Adrenal gland (tissue), 12 donors: ENCODE measurements around the gene CC2D2A. TPM values are rescaled to one million over a fixed set of nuclear protein-coding genes. Genes with fewer than 3 reads are reported as not detected.

Experiments
- DNase-seq, 7 donors: peaks; one replicate each; pipeline ENCODE4 v3.0.0-alpha.2; 2019 to 2020
- H3K27ac ChIP-seq, 5 donors: fragments of 200-600 bp; sonication (generic) in 4 of 5; 1 replicate in 3 of 5; 2 replicates in 2 of 5; pipeline versions ENCODE4 v1.5.1 to v1.8.0; 2016 to 2020; ENCODE audit warnings: mild to moderate bottlenecking in 1 of 5
- H3K27me3 ChIP-seq: fragments of 200-600 bp; 2 replicates; pipeline ENCODE4 v1.8.0; 2021
- H3K36me3 ChIP-seq, 2 donors: fragments of 200-600 bp; replicated peaks in 1 of 2; 1 replicate in 1 of 2; 2 replicates in 1 of 2; pipeline versions ENCODE4 v1.5.1 to v1.8.0; 2018 to 2022
- H3K4me1 ChIP-seq, 2 donors: fragments of 200-600 bp; replicated peaks in 1 of 2; 1 replicate in 1 of 2; 2 replicates in 1 of 2; pipeline versions ENCODE4 v1.5.1 to v1.8.0; 2018 to 2021
- H3K4me3 ChIP-seq, 4 donors: fragments of 200-600 bp; sonication (generic) in 3 of 4; one replicate each; pipeline ENCODE4 v1.5.1; 2016 to 2018
- H3K9me3 ChIP-seq, 3 donors: fragments of 200-600 bp; sonication (generic) in 1 of 3; replicated peaks in 1 of 3; 1 replicate in 2 of 3; 2 replicates in 1 of 3; pipeline versions ENCODE4 v1.5.1 to v1.8.0; 2016 to 2021
- POLR2A ChIP-seq, 2 donors: fragments of 450-650 bp; IDR thresholded peaks; one replicate each; pipeline ENCODE4 v1.6.1; 2017; ENCODE audit warnings: antibody characterized with exemption in 2 of 2, mild to moderate bottlenecking in 2 of 2, moderate library complexity in 1 of 2
- WGBS, 4 donors: extraction: QIAGEN DNeasy Blood & Tissue Kit in 2 of 4; methylation state at CpG; one replicate each; pipeline versions ENCODE4 v1.1.5 to v1.1.7; 2013 to 2017; 5-methylcytosine and 5-hydroxymethylcytosine counted together
- intact Hi-C, 2 donors: fragments of 100-400 bp; cut with DNase I; formaldehyde crosslinking; loops; one replicate each; pipeline versions ENCODE4 v1.14.1 to v1.15.0; 2022 to 2023
- polyA plus RNA-seq, 3 donors: library from polyadenylated mRNA; stranded (reverse); fragments of 200-250 nt in 2 of 3; fragments of 350-450 nt in 1 of 3; fragmentation: Illumina TruSeq in 1 of 3; extraction: RNeasy Lipid Tissue Mini Kit (QIAGEN cat#74804) in 1 of 3; gene quantifications; one replicate each; pipeline ENCODE4 v1.2.3, GENCODE V29; 2013 to 2014
- total RNA-seq, 9 donors: library from RNA; depleted of rRNA in 4 of 9; stranded (reverse); fragments of >200 nt in 4 of 9; fragments of 120-200 nt in 1 of 9; fragmentation: NEBNext Ultra II Directional in 1 of 9; extraction: Animal tissue kit (Norgen Biotek cat#: 25700) in 1 of 9; gene quantifications; one replicate each; pipeline versions ENCODE4 v1.1.0 to v1.2.4, GENCODE V29; 2013 to 2023
- TF ChIP-seq, protein P1 (sequence below), 6 experiments: fragments of 450-650 bp in 4 of 6; fragments of 200-600 bp in 2 of 6; sonication (generic) in 1 of 6; IDR thresholded peaks; 1 replicate in 5 of 6; 2 replicates in 1 of 6; pipeline versions ENCODE4 v1.5.1 to v1.8.0; 2016 to 2021; ENCODE audit warnings: antibody characterized with exemption in 6 of 6, mild to moderate bottlenecking in 2 of 6, moderate library complexity in 1 of 6
- donor health status: healthy with polysubstance abuse.
- donor health status: Bipolar disorder and iron deficiency.
- donor health status: DM: yes; HTN: yes; CAD: no.
- donor health status: DM: no; HTN: no; CAD: no.
- donor health status: DM: no; HTN: no; CAD: no.
- donor health status: DM: yes; HTN: yes; CAD: no.

CC2D2A gene
- total and polyA plus RNA-seq, 12 donors = 14.4 to 52.3 (median 20.9) TPM

DNA sequence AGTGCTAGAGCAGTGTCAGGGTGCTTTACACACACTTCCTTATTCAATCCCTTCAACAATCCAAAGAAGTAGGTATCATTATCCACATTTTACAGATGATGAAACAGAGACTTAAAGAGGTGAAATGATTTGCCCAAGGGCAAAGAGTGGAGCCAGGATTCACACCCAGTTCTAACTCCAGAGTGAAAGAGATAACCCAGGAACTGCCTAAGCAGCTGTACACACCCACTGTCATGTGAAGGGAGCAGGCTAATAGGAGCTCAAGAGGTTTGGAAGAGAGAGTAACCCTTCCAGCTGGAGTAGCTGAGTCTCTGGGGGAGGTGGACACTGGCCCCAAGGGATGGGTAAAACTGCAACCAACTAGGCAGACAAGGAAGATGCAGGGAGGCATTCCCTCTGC is 92.9 kb downstream of the CC2D2A start:
- intact Hi-C loops = no loop called here
- H3K36me3 ChIP-seq = peaks cover 0 to 10% of the 10 kb centered on the region in 2 donors

DNA sequence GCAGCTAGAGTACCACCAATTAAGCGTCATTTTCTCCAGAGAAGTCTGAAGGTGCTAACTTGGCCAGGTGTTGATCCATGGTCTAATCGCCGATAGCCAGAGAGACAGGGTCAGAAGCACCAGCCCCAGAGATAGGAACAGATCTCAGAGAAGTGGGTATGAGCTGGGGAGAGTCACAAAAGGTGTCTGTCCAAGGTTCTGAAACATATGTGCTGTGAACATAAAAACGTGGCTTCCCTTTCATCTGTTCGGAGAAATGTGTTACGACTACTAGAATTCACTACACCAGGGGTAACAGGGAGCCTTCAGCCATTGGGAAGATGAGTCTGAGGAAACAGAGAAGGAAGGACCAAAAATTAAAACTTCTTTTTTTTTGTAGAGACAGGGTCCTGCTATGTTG is 94.2 kb downstream of the CC2D2A start:
- H3K27me3 ChIP-seq = no peaks in the 10 kb centered on the region
- H3K27ac ChIP-seq = no peak overlapping the region
- peaks cover 0 to 14% of the 10 kb centered on the region in 2 donors for H3K36me3 ChIP-seq
- TF ChIP-seq, protein P1, sequence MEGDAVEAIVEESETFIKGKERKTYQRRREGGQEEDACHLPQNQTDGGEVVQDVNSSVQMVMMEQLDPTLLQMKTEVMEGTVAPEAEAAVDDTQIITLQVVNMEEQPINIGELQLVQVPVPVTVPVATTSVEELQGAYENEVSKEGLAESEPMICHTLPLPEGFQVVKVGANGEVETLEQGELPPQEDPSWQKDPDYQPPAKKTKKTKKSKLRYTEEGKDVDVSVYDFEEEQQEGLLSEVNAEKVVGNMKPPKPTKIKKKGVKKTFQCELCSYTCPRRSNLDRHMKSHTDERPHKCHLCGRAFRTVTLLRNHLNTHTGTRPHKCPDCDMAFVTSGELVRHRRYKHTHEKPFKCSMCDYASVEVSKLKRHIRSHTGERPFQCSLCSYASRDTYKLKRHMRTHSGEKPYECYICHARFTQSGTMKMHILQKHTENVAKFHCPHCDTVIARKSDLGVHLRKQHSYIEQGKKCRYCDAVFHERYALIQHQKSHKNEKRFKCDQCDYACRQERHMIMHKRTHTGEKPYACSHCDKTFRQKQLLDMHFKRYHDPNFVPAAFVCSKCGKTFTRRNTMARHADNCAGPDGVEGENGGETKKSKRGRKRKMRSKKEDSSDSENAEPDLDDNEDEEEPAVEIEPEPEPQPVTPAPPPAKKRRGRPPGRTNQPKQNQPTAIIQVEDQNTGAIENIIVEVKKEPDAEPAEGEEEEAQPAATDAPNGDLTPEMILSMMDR (IDR thresholded peaks at IDR 0.05) = no peak
- no peak for TF ChIP-seq POLR2A (IDR thresholded peaks at IDR 0.05)
- no peaks in the 10 kb centered on the region for H3K9me3 ChIP-seq
- no peak for DNase-seq
- no peaks in the 10 kb centered on the region for H3K4me1 ChIP-seq
- intact Hi-C loops = no loop called here
- WGBS, 4 donors = 75 to 87% (median 81%) methylated on average over 6 of the region's 6 CpGs
- H3K4me3 ChIP-seq = no peak overlapping the region

More for the DNA sequence above, 92.9 kb downstream of the CC2D2A start:
- Histone ChIP-seq H3K9me3 (no peaks in the 10 kb centered on the region), H3K4me3 (no peak overlapping the region), H3K27me3 (no peaks in the 10 kb centered on the region), H3K4me1 (no peaks in the 10 kb centered on the region), H3K27ac (no peak overlapping the region)
- DNase-seq = no peak
- TF ChIP-seq, protein P1 (IDR thresholded peaks at IDR 0.05) = no peak
- no peak for TF ChIP-seq POLR2A (IDR thresholded peaks at IDR 0.05)

DNA sequence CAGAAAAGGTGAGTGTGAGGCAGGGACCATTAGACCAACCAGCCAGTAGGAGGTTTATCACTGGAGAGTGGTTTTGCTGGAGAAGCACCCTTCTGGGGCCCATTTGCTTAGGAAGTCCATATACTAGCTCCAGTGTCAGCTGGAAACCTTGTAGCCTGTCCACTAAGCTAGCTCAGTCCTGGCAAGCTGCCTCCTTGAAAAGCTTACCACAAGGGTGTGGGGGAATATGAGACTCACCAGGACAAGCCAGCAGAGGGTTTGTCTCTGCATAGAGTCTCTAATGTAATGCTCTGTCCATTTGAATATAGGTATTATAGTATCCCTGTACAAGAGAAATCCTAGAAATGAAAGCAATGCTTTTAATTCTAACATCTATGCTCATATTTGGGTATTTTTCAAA is 99.1 kb downstream of the CC2D2A start:
- DNase-seq = no peak
- no peak overlapping the region for H3K4me3 ChIP-seq
- no peaks in the 10 kb centered on the region for H3K27me3 ChIP-seq
- intact Hi-C loops = no loop called here
- no peaks in the 10 kb centered on the region for H3K9me3 ChIP-seq
- peaks cover 0 to 14% of the 10 kb centered on the region in 2 donors for H3K36me3 ChIP-seq
- no peak for TF ChIP-seq POLR2A (IDR thresholded peaks at IDR 0.05)
- TF ChIP-seq, protein P1 (IDR thresholded peaks at IDR 0.05) = no peak
- no peaks in the 10 kb centered on the region for H3K4me1 ChIP-seq
- H3K27ac ChIP-seq = no peak overlapping the region

DNA sequence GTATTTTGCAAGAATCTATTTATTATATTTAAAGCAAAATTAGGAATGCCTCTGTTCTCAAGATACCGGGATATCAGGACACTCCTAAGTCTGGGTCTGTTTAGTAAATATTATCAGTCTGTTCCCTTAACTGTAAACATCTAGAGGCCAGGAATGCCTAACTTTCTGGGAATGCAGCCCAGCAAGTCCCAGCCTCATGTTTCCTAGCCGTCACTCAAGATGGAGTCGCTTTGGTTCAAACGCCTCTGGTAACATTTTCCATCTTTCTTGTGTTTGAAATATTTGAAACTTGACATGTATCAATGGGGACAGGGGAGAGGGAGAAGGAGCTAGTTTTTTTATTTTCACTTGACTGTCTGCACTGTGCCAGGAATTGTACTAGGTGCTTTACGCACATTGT is 100.1 kb downstream of the CC2D2A start:
- no peak for DNase-seq
- peaks cover 0 to 1% of the 10 kb centered on the region in 2 donors for H3K4me1 ChIP-seq
- no peak overlapping the region for H3K4me3 ChIP-seq
- H3K27me3 ChIP-seq = no peaks in the 10 kb centered on the region
- no peaks in the 10 kb centered on the region for H3K9me3 ChIP-seq
- H3K36me3 ChIP-seq = peaks cover 0 to 14% of the 10 kb centered on the region in 2 donors
- no peak overlapping the region for H3K27ac ChIP-seq
- intact Hi-C loops = no loop called here
- WGBS, 4 donors = 95 to 98% (median 97%) methylated on average over 5 of the region's 5 CpGs
- TF ChIP-seq POLR2A (IDR thresholded peaks at IDR 0.05) = no peak
- TF ChIP-seq, protein P1 (IDR thresholded peaks at IDR 0.05) = no peak
